NCI-H2227 (cell line): Measurements from ENCODE around the gene CDAN1.
"Not testable (repeated sequence)": the region's sequence is repeated elsewhere in the genome, so short reads cannot be mapped to it uniquely, and the experiment has no call there.

Experiments used
- DNase-seq: peaks from one replicate; lab custom pipeline; 2025; ENCODE audit not compliant: unreplicated experiment; lab: John Stamatoyannopoulos, UW

The CDAN1 gene

GRCh38 chr15:42736793-42737528 is at the start of gene CDAN1:
CDAN1 (minus strand) TSS chr15:42737128; CDS start chr15:42737102, 26 bp downstream.
- DNase-seq, result peak; percentile 81

GRCh38 chr15:42785569-42785968 is 48.6 kb upstream of the CDAN1 start:
- DNase-seq, result peak; percentile 62

GRCh38 chr15:42784705-42785104 is 47.8 kb upstream of the CDAN1 start:
- DNase-seq, result no peak

GRCh38 chr15:42782716-42783115 is 45.8 kb upstream of the CDAN1 start:
- DNase-seq, result no peak

GRCh38 chr15:42775416-42775815 is 38.5 kb upstream of the CDAN1 start:
- DNase-seq, result no peak

- no peak for DNase-seq
These were observed 36.0 kb upstream of the CDAN1 start for GRCh38 chr15:42772901-42773300.

- no peak for DNase-seq
These were observed 35.2 kb upstream of the CDAN1 start for GRCh38 chr15:42772144-42772543.

- DNase-seq, result not testable (repeated sequence)
These were observed 29.2 kb upstream of the CDAN1 start for GRCh38 chr15:42766109-42766508.

GRCh38 chr15:42764154-42764731 is 27.3 kb upstream of the CDAN1 start:
- peak; percentile 39 for DNase-seq

- DNase-seq, result not testable (repeated sequence)
These were observed 24.9 kb upstream of the CDAN1 start for GRCh38 chr15:42761813-42762212.

GRCh38 chr15:42760759-42761158 is 23.8 kb upstream of the CDAN1 start:
- no peak for DNase-seq

GRCh38 chr15:42759093-42759492 is 22.2 kb upstream of the CDAN1 start:
- DNase-seq, result no peak

GRCh38 chr15:42750306-42750705 is 13.4 kb upstream of the CDAN1 start:
- no peak for DNase-seq

- peak; percentile 63 for DNase-seq
These were observed 12.3 kb upstream of the CDAN1 start for GRCh38 chr15:42749266-42749665.

GRCh38 chr15:42744195-42744594 is 7.3 kb upstream of the CDAN1 start:
- DNase-seq, result no peak

GRCh38 chr15:42742149-42742548 is 5.2 kb upstream of the CDAN1 start:
- DNase-seq, result no peak

GRCh38 chr15:42741710-42742109 is 4.8 kb upstream of the CDAN1 start:
- no peak for DNase-seq

- DNase-seq, result peak; percentile 27
These were observed 801 bp upstream of the CDAN1 start for GRCh38 chr15:42737529-42738328.

- DNase-seq, result no peak
These were observed 643 bp downstream of the CDAN1 start for GRCh38 chr15:42736178-42736792.

GRCh38 chr15:42735382-42736165 is 1.4 kb downstream of the CDAN1 start:
- no peak for DNase-seq
